ENCODE results near the gene TCP10L.

- TF ChIP-seq, protein P1, sequence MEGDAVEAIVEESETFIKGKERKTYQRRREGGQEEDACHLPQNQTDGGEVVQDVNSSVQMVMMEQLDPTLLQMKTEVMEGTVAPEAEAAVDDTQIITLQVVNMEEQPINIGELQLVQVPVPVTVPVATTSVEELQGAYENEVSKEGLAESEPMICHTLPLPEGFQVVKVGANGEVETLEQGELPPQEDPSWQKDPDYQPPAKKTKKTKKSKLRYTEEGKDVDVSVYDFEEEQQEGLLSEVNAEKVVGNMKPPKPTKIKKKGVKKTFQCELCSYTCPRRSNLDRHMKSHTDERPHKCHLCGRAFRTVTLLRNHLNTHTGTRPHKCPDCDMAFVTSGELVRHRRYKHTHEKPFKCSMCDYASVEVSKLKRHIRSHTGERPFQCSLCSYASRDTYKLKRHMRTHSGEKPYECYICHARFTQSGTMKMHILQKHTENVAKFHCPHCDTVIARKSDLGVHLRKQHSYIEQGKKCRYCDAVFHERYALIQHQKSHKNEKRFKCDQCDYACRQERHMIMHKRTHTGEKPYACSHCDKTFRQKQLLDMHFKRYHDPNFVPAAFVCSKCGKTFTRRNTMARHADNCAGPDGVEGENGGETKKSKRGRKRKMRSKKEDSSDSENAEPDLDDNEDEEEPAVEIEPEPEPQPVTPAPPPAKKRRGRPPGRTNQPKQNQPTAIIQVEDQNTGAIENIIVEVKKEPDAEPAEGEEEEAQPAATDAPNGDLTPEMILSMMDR (IDR thresholded peaks at IDR 0.05), result no peak
- TF ChIP-seq POLR2A (IDR thresholded peaks at IDR 0.05), result no peak
These were observed 10.1 kb downstream of the TCP10L start for GRCh38 chr21:32574946-32575925.
